ENCODE data around the gene UMOD. TPM values are rescaled to one million over a fixed set of nuclear protein-coding genes. Genes with fewer than 3 reads are reported as not detected.

The UMOD gene
- polyA plus RNA-seq, 3 donors, result not detected

DNA sequence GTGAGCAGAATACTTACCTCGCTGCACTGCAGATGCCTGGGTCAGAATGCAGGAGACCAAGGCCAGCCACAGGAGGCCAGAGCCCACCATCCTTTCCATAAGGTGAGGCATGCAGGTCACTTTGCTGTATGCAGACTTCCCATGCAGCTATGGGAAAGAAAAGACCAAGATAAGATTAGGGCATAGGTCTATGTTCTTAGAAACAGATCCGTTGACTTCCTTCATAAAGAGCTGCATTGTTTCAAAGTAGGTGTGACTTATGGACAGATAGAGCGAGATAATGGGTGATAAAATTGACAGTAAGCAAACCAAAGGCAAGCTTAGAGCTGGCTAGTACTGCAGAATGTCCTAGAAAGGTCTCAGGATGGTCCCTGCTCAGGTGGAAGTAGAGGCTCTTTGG lies 26.2 kb downstream of the UMOD start:
- Mint-ChIP-seq H3K9me3 (peaks cover 0 to 5% (median 0%) of the 10 kb centered on the region in 7 donors), H3K27ac (no peak overlapping the region), H3K36me3 (no peaks in the 10 kb centered on the region), H3K4me3 (no peak overlapping the region), H3K27me3 (ENCODE audit: low read depth in 3 of 3) (peaks cover 3 to 8% (median 3%) of the 10 kb centered on the region in 3 donors), H3K4me1 (no peaks in the 10 kb centered on the region)
- no peaks in the 10 kb centered on the region for H3K79me2 ChIP-seq (ENCODE audit: insufficient read depth, low read length)
- H3K4me1 ChIP-seq (ENCODE audit: control insufficient read depth in 1 of 2, insufficient read depth in 2 of 2, low read length in 2 of 2), result no peaks in the 10 kb centered on the region
- DNase-seq, result no peak
- no peak overlapping the region for H2AFZ ChIP-seq (ENCODE audit: insufficient read depth, low read depth, low read length, poor library complexity, severe bottlenecking)
- TF ChIP-seq, protein P1, sequence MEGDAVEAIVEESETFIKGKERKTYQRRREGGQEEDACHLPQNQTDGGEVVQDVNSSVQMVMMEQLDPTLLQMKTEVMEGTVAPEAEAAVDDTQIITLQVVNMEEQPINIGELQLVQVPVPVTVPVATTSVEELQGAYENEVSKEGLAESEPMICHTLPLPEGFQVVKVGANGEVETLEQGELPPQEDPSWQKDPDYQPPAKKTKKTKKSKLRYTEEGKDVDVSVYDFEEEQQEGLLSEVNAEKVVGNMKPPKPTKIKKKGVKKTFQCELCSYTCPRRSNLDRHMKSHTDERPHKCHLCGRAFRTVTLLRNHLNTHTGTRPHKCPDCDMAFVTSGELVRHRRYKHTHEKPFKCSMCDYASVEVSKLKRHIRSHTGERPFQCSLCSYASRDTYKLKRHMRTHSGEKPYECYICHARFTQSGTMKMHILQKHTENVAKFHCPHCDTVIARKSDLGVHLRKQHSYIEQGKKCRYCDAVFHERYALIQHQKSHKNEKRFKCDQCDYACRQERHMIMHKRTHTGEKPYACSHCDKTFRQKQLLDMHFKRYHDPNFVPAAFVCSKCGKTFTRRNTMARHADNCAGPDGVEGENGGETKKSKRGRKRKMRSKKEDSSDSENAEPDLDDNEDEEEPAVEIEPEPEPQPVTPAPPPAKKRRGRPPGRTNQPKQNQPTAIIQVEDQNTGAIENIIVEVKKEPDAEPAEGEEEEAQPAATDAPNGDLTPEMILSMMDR (IDR thresholded peaks at IDR 0.05), result no peak
- no peaks in the 10 kb centered on the region for H3K9me3 ChIP-seq (replicated peaks in 1 of 2; ENCODE audit: control insufficient read depth in 1 of 2, insufficient read depth in 1 of 2, low read length in 2 of 2)
- no peak overlapping the region for H3K27ac ChIP-seq (ENCODE audit: low read depth in 1 of 2, low read length in 2 of 2)
- intact Hi-C loops (cut with micrococcal nuclease), result no loop called here
- WGBS (ENCODE audit: insufficient coverage), result 60% methylated on average over 1 of the region's 3 CpGs
- no peak overlapping the region for H3K4me2 ChIP-seq (replicated peaks; ENCODE audit: extremely low read depth, low read length, poor library complexity, severe bottlenecking)
- H4K20me1 ChIP-seq (ENCODE audit: insufficient read depth, low read length), result no peaks in the 10 kb centered on the region
- H3K27me3 ChIP-seq (ENCODE audit: control insufficient read depth in 2 of 2, insufficient read depth in 2 of 2, low read length in 2 of 2), result no peaks in the 10 kb centered on the region
- no peaks in the 10 kb centered on the region for H3K36me3 ChIP-seq (replicated peaks in 1 of 2; ENCODE audit: control insufficient read depth in 1 of 2, insufficient read depth in 2 of 2, low read length in 2 of 2)
- H3K9ac ChIP-seq (ENCODE audit: insufficient read depth, low read length, poor library complexity, severe bottlenecking), result no peak overlapping the region
- H3K4me3 ChIP-seq (replicated peaks in 1 of 3; ENCODE audit: low read depth in 2 of 3, low read length in 3 of 3), result no peak overlapping the region

DNA sequence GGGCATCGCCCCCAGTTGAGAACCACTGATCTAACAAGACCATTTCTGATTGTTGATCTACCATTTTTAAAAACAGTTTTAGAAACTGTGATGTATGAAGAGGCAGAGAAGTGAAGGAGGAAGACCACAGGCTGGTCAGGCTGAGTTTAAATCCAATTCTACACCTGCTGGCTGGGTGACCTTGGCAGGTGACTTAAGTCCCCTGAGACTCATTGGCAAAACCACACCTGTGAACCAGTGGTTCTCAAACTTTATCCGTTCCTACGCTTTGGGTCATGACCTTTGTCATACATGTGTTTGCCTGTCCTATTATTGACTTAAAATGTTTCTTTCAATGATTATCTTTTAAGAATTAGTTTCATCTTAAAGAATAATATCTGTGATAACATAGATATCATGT lies 27.5 kb downstream of the UMOD start:
- intact Hi-C loops (cut with micrococcal nuclease), result no loop called here
- no peaks in the 10 kb centered on the region for H3K4me1 Mint-ChIP-seq
- no peaks in the 10 kb centered on the region for H3K4me1 ChIP-seq (ENCODE audit: control insufficient read depth in 1 of 2, insufficient read depth in 2 of 2, low read length in 2 of 2)

More for the DNA sequence above, 27.5 kb downstream of the UMOD start:
- WGBS (ENCODE audit: insufficient coverage), result no CpG with 5 or more reads among the region's 3 CpGs
- Histone ChIP-seq H4K20me1 (ENCODE audit: insufficient read depth, low read length) (no peaks in the 10 kb centered on the region), H3K9me3 (replicated peaks in 1 of 2; ENCODE audit: control insufficient read depth in 1 of 2, insufficient read depth in 1 of 2, low read length in 2 of 2) (no peaks in the 10 kb centered on the region), H3K27me3 (ENCODE audit: control insufficient read depth in 2 of 2, insufficient read depth in 2 of 2, low read length in 2 of 2) (no peaks in the 10 kb centered on the region), H3K9ac (ENCODE audit: insufficient read depth, low read length, poor library complexity, severe bottlenecking) (no peak overlapping the region), H3K4me3 (replicated peaks in 1 of 3; ENCODE audit: low read depth in 2 of 3, low read length in 3 of 3) (no peak overlapping the region), H3K4me2 (replicated peaks; ENCODE audit: extremely low read depth, low read length, poor library complexity, severe bottlenecking) (no peak overlapping the region), H3K79me2 (ENCODE audit: insufficient read depth, low read length) (no peaks in the 10 kb centered on the region), H2AFZ (ENCODE audit: insufficient read depth, low read depth, low read length, poor library complexity, severe bottlenecking) (no peak overlapping the region), H3K36me3 (replicated peaks in 1 of 2; ENCODE audit: control insufficient read depth in 1 of 2, insufficient read depth in 2 of 2, low read length in 2 of 2) (no peaks in the 10 kb centered on the region), H3K27ac (ENCODE audit: low read depth in 1 of 2, low read length in 2 of 2) (no peak overlapping the region)
- peaks cover 3 to 6% (median 3%) of the 10 kb centered on the region in 3 donors for H3K27me3 Mint-ChIP-seq (ENCODE audit: low read depth in 3 of 3)
- H3K9me3 Mint-ChIP-seq, result peaks cover 0 to 6% (median 0%) of the 10 kb centered on the region in 7 donors
- H3K4me3 Mint-ChIP-seq, result no peak overlapping the region
- H3K27ac Mint-ChIP-seq, result no peak overlapping the region
- H3K36me3 Mint-ChIP-seq, result no peaks in the 10 kb centered on the region
- TF ChIP-seq, protein P1 (IDR thresholded peaks at IDR 0.05), result no peak
- no peak for DNase-seq
